Measurements from ENCODE around the gene HTRA2.

DNA sequence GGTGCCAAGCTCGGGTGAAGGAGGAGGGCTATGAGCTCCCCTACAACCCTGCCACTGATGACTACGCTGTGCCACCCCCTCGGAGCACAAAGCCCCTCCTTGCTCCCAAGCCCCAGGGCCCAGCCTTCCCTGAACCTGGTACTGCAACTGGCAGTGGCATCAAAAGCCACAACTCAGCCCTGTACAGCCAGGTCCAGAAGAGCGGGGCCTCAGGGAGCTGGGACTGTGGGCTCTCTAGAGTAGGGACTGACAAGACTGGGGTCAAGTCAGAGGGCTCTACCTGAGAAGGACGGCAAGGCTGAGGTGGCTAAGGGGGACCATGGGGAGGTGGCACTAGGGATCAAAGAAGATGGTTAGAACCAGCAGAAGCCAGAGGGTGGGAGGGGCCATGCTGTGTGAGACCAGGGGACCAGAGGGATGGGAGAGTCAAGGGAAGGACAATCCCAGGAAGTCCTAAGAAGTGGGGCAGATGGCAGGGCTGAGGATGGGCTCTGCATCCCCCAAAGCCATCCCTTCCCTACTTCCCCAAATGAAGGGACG is 27.2 kb downstream of the HTRA2 start:
- TF ChIP-seq CTCF (conservative IDR thresholded peaks at IDR 0.05) (no peak), ZFX (IDR thresholded peaks at IDR 0.05) (no peak)

Data from C4-2B (cell line).